Bone marrow (tissue), 2 donors: ENCODE results near the gene TM2D1.

Experiments used
- DNase-seq, 2 donors: peaks; one replicate each; lab custom pipeline; 2025; lab: John Stamatoyannopoulos, UW

TM2D1 gene

DNA sequence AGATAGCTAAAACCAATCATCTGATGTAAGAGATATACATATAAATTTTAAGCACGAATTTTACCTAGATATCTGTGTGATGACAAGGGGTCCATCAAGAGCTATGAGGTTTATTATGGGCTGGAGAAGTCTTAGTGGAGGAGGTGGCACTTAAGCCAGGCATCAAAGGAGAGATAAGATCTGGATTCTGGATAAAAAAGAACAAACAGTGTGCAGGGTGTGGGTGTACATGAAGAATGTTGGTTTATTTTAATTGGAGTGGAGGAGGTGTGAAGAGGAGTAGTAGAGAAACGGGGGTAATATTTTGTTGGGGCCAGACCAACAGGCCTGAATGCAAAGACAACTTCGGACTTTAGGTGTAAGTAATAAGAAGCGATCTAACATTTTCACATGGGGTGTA is 80.6 kb downstream of the TM2D1 start:
- DNase-seq = no peak

DNA sequence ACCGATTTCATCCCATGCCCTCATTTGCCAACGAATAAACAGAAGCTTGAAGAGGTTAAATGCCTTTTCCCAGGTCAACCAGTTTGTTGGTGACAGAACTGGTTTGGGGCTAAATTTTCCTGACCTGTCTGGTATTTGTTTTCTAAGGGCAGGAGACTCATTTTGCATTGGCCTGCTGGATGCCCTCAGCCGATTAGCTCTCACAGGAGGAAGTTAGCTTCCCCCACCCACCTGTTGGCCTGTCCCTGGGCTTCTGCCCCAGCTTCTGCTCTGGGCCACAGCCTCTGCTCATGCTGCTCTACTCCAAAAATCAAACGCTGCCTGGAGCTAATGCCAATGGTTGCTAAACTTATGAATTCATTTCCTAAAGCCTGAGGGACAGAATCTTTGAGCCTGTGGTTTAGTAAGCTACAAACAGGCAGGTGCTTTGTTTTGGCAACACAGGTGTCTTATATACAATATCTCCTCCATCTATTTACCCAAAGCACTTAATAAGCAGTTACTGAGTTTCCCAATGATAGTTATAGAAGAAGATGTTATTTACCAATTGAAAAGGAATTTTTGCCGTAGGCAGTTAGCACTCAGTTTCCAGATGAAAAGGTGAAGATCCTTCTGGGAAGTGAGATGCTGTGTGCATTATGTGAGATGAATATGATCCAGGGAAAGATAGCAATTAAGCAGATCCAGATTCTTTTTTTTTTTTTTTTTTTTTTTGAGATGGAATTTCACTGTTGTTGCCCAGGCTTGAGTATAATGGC is 82.3 kb downstream of the TM2D1 start:
- DNase-seq = no peak

GRCh38 chr1:61641578-61642336 is 83.2 kb downstream of the TM2D1 start:
- peak; percentile 26 to 48 for DNase-seq

DNA sequence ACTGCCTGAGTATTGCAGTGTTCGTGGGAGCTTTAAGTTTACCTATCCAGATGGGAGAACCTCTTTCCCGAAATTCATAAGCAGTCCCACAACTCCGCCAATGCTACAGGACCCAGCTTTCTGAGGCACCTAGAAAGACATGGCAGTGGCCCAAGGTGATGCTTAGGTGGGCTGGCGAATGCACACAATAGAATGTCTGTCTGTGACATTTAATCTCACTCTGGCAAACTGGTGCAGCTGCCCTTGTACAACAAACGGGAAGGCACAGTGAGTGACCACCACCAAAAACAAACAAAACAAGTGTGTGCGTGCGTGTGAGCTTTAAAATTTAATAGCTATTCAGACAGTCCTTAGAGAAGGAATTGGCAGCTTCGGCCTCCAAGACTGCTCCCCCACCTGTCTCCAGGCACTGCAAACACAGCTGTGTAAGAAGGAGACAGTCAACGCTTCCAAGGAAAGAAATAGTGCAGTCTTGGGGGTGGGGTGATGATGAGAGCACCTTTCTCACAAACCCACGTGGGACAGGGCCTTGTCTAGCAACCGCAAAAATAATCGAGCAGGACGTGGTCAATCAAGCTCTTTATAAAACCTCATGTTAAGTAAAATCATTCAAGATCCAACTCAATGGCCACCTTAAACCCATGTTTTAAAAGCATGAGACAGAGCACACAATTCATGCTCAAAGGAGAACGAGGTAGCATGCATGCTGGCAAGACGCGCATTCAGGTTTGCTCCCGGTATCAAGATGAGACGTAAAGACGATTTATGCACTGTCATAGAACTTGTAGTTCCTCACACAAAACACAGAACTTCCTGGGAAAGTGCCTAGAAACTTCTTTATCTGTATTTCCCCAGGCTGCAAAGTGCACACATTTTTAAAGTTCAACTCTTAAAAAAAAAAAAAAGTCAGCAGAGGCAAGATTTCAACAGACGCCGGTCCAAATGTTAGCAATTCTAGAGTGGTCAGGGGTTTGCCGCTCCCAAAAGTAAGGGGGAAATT is 84.1 kb downstream of the TM2D1 start:
- DNase-seq = peak in 1 of 2 donors; percentile 55

GRCh38 chr1:61639608-61640336 is 85.2 kb downstream of the TM2D1 start:
- no peak for DNase-seq

DNA sequence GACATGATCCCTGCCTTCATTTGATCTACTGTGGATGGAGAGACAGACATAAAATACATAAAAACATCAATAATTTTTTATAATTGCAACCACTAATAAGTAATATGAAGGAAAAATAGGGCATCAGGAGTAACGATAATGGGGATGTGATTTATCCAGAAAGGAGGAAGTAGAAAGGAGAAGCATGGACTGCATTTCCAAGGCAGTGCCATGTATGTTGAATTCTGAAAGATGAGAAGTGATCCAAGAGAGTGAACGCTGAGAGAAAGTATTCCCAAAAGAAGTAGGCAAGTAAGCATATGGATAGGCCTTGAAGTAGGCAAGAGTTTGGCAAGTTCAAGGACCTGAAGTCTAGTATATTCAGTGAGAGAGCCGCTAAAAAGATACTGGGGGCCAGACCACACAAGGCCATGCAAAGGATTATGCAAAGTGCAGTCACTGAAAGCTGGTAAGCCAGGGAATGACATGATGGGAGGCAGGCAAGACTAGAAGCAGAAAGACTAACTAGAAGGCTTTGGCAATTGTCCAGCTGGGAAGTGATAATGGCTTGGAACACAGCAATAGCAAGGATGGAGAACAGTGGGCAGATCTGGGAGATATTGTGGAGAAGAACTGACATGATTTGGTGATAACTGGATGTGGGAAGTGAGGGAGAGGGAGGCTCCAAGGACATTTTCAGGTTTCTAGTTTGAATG is 85.9 kb downstream of the TM2D1 start:
- DNase-seq = no peak

- no peak for DNase-seq
Measured at GRCh38 chr1:61638296-61638695, 86.6 kb downstream of the TM2D1 start.

GRCh38 chr1:61637470-61637869 is 87.5 kb downstream of the TM2D1 start:
- DNase-seq = no peak

GRCh38 chr1:61636814-61637213 is 88.1 kb downstream of the TM2D1 start:
- DNase-seq = no peak

DNA sequence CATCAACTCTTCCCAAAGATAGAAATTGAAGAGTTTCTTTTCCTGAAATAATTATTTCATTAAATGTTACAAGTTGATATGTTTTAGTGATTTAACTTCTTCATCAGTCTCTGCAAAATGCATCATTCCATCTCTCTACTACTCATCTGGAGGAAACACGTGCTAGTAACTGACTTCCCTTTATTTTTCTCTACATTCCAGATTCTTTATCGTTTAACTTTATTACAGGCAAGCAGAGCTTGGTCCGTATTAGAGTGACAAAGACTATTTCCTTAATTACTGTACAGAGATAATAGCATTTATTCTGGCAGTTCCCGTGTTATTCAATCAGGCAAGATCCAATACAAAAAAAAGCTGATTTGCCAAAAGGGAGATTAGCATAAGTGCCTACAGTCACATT is 88.6 kb downstream of the TM2D1 start:
- no peak for DNase-seq

DNA sequence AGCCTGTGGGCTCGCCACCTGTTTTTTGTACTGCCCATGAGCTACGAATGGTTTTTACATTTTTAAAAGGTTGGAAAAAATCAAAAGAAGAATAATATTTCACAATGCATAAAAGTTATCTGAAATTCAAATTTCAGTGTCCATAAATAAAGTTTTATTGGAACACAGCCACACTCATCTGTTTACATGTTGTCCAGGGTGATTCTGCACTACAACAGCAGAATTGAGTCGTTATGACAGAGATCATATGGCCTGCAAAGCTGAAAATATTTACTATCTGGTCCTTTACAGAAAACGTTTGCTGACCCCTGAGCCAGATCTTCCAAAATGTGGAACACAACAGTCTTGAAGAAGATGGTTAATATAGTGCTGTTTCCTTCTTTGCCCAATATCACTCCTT is 89.4 kb downstream of the TM2D1 start:
- DNase-seq = no peak

DNA sequence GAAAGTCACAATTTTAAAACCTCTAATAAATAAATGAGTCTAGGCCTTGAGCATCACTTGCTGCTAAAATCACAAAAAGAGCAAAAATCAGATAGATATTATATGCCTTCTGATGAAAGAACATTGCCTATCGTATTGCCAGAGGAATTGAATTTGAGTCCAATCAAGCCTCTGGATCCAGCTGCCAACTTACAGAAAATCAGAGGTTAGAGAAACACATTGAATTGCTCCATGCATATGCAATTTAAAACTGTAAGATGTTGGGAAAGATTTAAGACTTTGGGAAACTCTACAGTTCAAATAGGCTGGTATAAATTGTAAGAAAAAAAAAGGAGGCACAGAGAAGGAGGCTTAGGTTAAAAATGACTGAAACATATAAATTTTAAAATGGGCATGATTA is 93.5 kb downstream of the TM2D1 start:
- DNase-seq = no peak
